Measurements from ENCODE around the gene CAPZB. TPM values are rescaled to one million over a fixed set of nuclear protein-coding genes. Genes with fewer than 3 reads are reported as not detected.

CAPZB gene
- polyA plus RNA-seq, 1 of the 3 experiments (the other 2 are of a cell fraction) = 122 TPM

DNA sequence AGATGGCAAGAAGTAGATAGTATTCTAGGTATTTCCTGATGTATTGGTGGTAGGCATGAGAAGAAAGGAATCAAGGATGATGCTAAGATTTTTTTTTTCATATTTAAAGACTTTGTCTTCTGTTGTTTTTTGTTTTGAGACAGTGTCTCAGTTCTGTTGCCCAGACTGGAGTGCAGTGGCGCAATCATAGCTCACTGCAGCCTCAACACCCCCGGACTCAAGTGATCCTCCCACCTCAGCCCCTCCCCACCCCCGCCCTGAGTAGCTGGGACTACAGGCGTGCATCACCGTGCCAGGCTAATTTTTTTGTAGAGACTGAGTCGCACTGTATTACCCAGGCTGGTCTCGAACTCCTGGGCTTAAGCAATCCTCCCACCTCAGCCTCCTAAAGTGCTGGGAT lies 2.8 kb upstream of the CAPZB start:
- H3K36me3 ChIP-seq (replicated peaks in 1 of 2; ENCODE audit: control insufficient read depth in 1 of 2, insufficient read depth in 2 of 2, low read length in 1 of 2) = peaks cover 0 to 8% of the 10 kb centered on the region in 2 experiments
- TF ChIP-seq POLR2AphosphoS5 (IDR thresholded peaks at IDR 0.05; ENCODE audit: low read depth, low read length) (no peak), SMC3 (IDR thresholded peaks at IDR 0.05; ENCODE audit: low read depth, low read length) (no peak), FOXM1 (IDR thresholded peaks at IDR 0.05; ENCODE audit: low read depth) (no peak), TEAD4 (IDR thresholded peaks at IDR 0.05; ENCODE audit: borderline replicate concordance, insufficient read depth) (no peak)
- H3K9ac ChIP-seq = no peak overlapping the region
- CTCF ChIA-PET = interaction anchor here (0.7 to 3.7 kb wide), 13 partner anchors 8 to 166 kb away, joined by 3 to 15 read pairs (median 5); no protein-coding TSS in a partner anchor
- no peak for DNase-seq
- WGBS (ENCODE audit: low lambda C conversion rate) = 85% methylated on average over 7 of the region's 7 CpGs
- H3K27ac ChIP-seq (ENCODE audit: low read depth in 2 of 2, low read length in 1 of 2) = no peak overlapping the region
- no peaks in the 10 kb centered on the region for H3F3A ChIP-seq (replicated peaks; ENCODE audit: insufficient read depth)
- H3K4me3 ChIP-seq (ENCODE audit: low read depth in 2 of 2, low read length in 1 of 2) = no peak overlapping the region
- H3K4me2 ChIP-seq = 0 out of 2 replicates have a peak overlapping the region, but pooled peaks have one; percentile 10
- H4K20me1 ChIP-seq (ENCODE audit: insufficient read depth) = peaks cover 17% of the 10 kb centered on the region
- no peaks in the 10 kb centered on the region for H3K9me2 ChIP-seq
- peaks cover 33% of the 10 kb centered on the region for H3K79me2 ChIP-seq (ENCODE audit: insufficient read depth)
- H2AFZ ChIP-seq (ENCODE audit: low read depth) = no peak overlapping the region
- POLR2A ChIA-PET = interaction anchor here (1.2 kb wide), 1 partner anchor 97 kb away, joined by 3 read pairs; no protein-coding TSS in a partner anchor
- no peaks in the 10 kb centered on the region for H3K27me3 ChIP-seq (ENCODE audit: insufficient read depth)
- H3K9me3 ChIP-seq = no peaks in the 10 kb centered on the region
- H3K4me1 ChIP-seq (ENCODE audit: control insufficient read depth in 1 of 2, insufficient read depth in 2 of 2, low read depth in 1 of 2, low read length in 1 of 2) = peaks cover 19 to 21% of the 10 kb centered on the region in 2 experiments; a peak in 3 of 4 replicates

DNA sequence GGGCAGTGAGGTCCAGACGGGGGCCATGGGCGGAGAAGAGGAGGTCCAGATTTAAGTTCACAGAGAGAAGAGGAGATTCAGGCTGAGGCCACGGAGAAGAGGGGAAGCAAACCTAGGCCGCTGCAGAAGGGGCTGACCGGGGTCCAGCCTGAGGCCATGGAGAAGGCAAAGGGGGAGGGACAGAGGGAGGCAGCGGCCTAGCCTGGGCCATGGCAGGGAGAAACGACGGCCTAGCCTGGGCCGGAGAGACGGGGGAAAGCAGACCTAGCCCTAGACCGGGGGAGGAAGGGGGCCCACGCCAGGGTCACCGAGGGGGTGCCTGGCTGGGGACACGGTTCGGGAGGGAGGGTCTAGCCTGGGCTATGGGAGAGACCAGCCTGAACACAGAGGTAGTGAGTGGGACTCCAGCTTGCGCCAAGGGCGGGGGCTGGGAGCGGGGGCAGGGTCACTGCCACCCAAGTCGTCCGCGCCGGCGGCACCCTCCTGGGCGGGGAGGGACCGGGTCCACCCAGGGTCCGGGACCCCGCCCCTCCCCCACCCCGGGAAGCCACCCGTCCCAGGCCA lies 459 bp downstream of the CAPZB start:
- Histone ChIP-seq H3K9me2 (no peaks in the 10 kb centered on the region), H3K9me3 (no peaks in the 10 kb centered on the region), H3F3A (replicated peaks; ENCODE audit: insufficient read depth) (no peaks in the 10 kb centered on the region), H4K20me1 (ENCODE audit: insufficient read depth) (peaks cover 50% of the 10 kb centered on the region), H3K4me2 (peak overlapping the region; percentile 100), H3K4me1 (ENCODE audit: control insufficient read depth in 1 of 2, insufficient read depth in 2 of 2, low read depth in 1 of 2, low read length in 1 of 2) (peaks cover 34 to 51% of the 10 kb centered on the region in 2 experiments), H3K27ac (ENCODE audit: low read depth in 2 of 2, low read length in 1 of 2) (peak overlapping the region; percentile 68 to 92; a peak in 3 of 4 replicates), H2AFZ (ENCODE audit: low read depth) (no peak overlapping the region), H3K36me3 (replicated peaks in 1 of 2; ENCODE audit: control insufficient read depth in 1 of 2, insufficient read depth in 2 of 2, low read length in 1 of 2) (peaks cover 0 to 24% of the 10 kb centered on the region in 2 experiments), H3K9ac (peak overlapping the region; percentile 88), H3K79me2 (ENCODE audit: insufficient read depth) (peaks cover 65% of the 10 kb centered on the region), H3K4me3 (ENCODE audit: low read depth in 2 of 2, low read length in 1 of 2) (peak overlapping the region; percentile 70 to 93), H3K27me3 (ENCODE audit: insufficient read depth) (no peaks in the 10 kb centered on the region)
- WGBS (ENCODE audit: low lambda C conversion rate) = 4% methylated on average over 15 of the region's 29 CpGs
- TF ChIP-seq, protein P1, sequence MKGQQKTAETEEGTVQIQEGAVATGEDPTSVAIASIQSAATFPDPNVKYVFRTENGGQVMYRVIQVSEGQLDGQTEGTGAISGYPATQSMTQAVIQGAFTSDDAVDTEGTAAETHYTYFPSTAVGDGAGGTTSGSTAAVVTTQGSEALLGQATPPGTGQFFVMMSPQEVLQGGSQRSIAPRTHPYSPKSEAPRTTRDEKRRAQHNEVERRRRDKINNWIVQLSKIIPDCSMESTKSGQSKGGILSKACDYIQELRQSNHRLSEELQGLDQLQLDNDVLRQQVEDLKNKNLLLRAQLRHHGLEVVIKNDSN (IDR thresholded peaks at IDR 0.05; ENCODE audit: borderline replicate concordance, low read depth) = no peak
- TF ChIP-seq EZH2phosphoT487 (IDR thresholded peaks at IDR 0.05; ENCODE audit: borderline replicate concordance, low read depth) (no peak), CHD2 (IDR thresholded peaks at IDR 0.05; ENCODE audit: low read length, partially characterized antibody) (no peak), NFIC (IDR thresholded peaks at IDR 0.05; ENCODE audit: borderline replicate concordance) (no peak), YY1 (IDR thresholded peaks at IDR 0.05; ENCODE audit: low read depth) (no peak), EP300 (IDR thresholded peaks at IDR 0.05; ENCODE audit: borderline replicate concordance in 1 of 2, low read depth in 1 of 2, low read length in 1 of 2) (no peak), SMC3 (IDR thresholded peaks at IDR 0.05; ENCODE audit: low read depth, low read length) (0 out of 2 replicates have a peak, but pooled peaks have one; percentile 4), MXI1 (IDR thresholded peaks at IDR 0.05; ENCODE audit: low read depth, low read length) (peak; percentile 33; the same call in 1 of the 2 replicates), GABPA (IDR thresholded peaks at IDR 0.05; ENCODE audit: low read depth) (no peak), FOXJ3 (CRISPR knock-in tag; IDR thresholded peaks at IDR 0.05) (no peak), RCOR1 (IDR thresholded peaks at IDR 0.05; ENCODE audit: low read length) (no peak), RFX5 (IDR thresholded peaks at IDR 0.05; ENCODE audit: low read length) (no peak), TCF12 (IDR thresholded peaks at IDR 0.05) (no peak)
- TF ChIP-seq, protein P2, sequence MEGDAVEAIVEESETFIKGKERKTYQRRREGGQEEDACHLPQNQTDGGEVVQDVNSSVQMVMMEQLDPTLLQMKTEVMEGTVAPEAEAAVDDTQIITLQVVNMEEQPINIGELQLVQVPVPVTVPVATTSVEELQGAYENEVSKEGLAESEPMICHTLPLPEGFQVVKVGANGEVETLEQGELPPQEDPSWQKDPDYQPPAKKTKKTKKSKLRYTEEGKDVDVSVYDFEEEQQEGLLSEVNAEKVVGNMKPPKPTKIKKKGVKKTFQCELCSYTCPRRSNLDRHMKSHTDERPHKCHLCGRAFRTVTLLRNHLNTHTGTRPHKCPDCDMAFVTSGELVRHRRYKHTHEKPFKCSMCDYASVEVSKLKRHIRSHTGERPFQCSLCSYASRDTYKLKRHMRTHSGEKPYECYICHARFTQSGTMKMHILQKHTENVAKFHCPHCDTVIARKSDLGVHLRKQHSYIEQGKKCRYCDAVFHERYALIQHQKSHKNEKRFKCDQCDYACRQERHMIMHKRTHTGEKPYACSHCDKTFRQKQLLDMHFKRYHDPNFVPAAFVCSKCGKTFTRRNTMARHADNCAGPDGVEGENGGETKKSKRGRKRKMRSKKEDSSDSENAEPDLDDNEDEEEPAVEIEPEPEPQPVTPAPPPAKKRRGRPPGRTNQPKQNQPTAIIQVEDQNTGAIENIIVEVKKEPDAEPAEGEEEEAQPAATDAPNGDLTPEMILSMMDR (IDR thresholded peaks at IDR 0.05) = no peak
- TF ChIP-seq, protein P3, sequence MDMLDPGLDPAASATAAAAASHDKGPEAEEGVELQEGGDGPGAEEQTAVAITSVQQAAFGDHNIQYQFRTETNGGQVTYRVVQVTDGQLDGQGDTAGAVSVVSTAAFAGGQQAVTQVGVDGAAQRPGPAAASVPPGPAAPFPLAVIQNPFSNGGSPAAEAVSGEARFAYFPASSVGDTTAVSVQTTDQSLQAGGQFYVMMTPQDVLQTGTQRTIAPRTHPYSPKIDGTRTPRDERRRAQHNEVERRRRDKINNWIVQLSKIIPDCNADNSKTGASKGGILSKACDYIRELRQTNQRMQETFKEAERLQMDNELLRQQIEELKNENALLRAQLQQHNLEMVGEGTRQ (IDR thresholded peaks at IDR 0.05; ENCODE audit: borderline replicate concordance, low read depth, low read length) = no peak
- TF ChIP-seq, protein P4, sequence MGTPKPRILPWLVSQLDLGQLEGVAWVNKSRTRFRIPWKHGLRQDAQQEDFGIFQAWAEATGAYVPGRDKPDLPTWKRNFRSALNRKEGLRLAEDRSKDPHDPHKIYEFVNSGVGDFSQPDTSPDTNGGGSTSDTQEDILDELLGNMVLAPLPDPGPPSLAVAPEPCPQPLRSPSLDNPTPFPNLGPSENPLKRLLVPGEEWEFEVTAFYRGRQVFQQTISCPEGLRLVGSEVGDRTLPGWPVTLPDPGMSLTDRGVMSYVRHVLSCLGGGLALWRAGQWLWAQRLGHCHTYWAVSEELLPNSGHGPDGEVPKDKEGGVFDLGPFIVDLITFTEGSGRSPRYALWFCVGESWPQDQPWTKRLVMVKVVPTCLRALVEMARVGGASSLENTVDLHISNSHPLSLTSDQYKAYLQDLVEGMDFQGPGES (IDR thresholded peaks at IDR 0.05; ENCODE audit: low read depth, low read length) = no peak
- TF ChIP-seq, protein P5, sequence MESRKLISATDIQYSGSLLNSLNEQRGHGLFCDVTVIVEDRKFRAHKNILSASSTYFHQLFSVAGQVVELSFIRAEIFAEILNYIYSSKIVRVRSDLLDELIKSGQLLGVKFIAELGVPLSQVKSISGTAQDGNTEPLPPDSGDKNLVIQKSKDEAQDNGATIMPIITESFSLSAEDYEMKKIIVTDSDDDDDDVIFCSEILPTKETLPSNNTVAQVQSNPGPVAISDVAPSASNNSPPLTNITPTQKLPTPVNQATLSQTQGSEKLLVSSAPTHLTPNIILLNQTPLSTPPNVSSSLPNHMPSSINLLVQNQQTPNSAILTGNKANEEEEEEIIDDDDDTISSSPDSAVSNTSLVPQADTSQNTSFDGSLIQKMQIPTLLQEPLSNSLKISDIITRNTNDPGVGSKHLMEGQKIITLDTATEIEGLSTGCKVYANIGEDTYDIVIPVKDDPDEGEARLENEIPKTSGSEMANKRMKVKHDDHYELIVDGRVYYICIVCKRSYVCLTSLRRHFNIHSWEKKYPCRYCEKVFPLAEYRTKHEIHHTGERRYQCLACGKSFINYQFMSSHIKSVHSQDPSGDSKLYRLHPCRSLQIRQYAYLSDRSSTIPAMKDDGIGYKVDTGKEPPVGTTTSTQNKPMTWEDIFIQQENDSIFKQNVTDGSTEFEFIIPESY (IDR thresholded peaks at IDR 0.05; ENCODE audit: borderline replicate concordance, low read depth) = no peak
- ChIA-PET POLR2A (interaction anchor here (1.0 kb wide), 1 partner anchor 79 kb away, joined by 4 read pairs; no protein-coding TSS in a partner anchor), CTCF (interaction anchor here (1.3 to 1.4 kb wide), 2 partner anchors 36 to 94 kb away, joined by 3 read pairs; no protein-coding TSS in a partner anchor)
- DNase-seq = peak; percentile 76

Data from SK-N-SH (cell line).